Endothelial cell of umbilical vein (primary cell): ENCODE results near the gene GABARAPL1. TPM values are rescaled to one million over a fixed set of nuclear protein-coding genes. Genes with fewer than 3 reads are reported as not detected.

Experiments
- BruUV-seq: library from RNA; stranded (reverse); fragments of 400-500 nt; replicated peaks from 2 replicates; lab custom pipeline; 2021; lab: Mats Ljungman, UMichigan
- CTCF ChIA-PET: fragments of 300-600, 350-600 bp; sonication (Branson Sonifier 250); formaldehyde crosslinking; loops from one replicate; lab custom pipeline; 2021; ENCODE audit warnings: antibody characterized with exemption, inconsistent platforms; lab: Charles Lee
- POLR2A ChIA-PET: fragments of 300-600, 350-600 bp; sonication (Branson Sonifier 250); formaldehyde crosslinking; loops from one replicate; lab custom pipeline; 2021; ENCODE audit warnings: antibody characterized with exemption, inconsistent platforms; lab: Charles Lee
- DNase-seq: peaks from one replicate; pipeline ENCODE4 v3.0.0-alpha.2; 2011; ENCODE audit warnings: low read depth, low spot score
- FAIRE-seq: peaks from 2 replicates; lab custom pipeline; 2011; peaks lifted over from hg19 to GRCh38; lab: Jason Lieb, UNC
- H2AFZ ChIP-seq: 2 replicates; pipeline ENCODE4 v1.6.0; 2012; ENCODE audit warnings: low read depth, low read length, control low read depth, inconsistent platforms
- H3K27ac ChIP-seq: 2 replicates; pipeline ENCODE4 v1.5.1; 2011; ENCODE audit warnings: low read depth, mild to moderate bottlenecking, control low read depth, low read length, moderate library complexity; ENCODE audit not compliant: insufficient read depth
- H3K27me3 ChIP-seq, 2 experiments: 2 replicates each; pipeline versions ENCODE4 v1.6.0 to v1.6.1; 2011; ENCODE audit warnings: low read length in 2 of 2, mixed read lengths in 1 of 2; ENCODE audit not compliant: control insufficient read depth in 2 of 2, insufficient read depth in 2 of 2
- H3K36me3 ChIP-seq, 2 experiments: 2 replicates in 1 of 2; 3 replicates in 1 of 2; pipeline ENCODE4 v1.5.1; 2011; ENCODE audit warnings: low read length in 2 of 2, mild to moderate bottlenecking in 1 of 2, moderate library complexity in 1 of 2; ENCODE audit not compliant: control insufficient read depth in 2 of 2, insufficient read depth in 2 of 2; ENCODE audit errors: extremely low read depth in 1 of 2
- H3K4me1 ChIP-seq: 3 replicates; pipeline ENCODE4 v1.5.1; 2011; ENCODE audit warnings: mild to moderate bottlenecking, low read length; ENCODE audit not compliant: control insufficient read depth, insufficient read depth; ENCODE audit errors: extremely low read depth
- H3K4me2 ChIP-seq: 2 replicates; pipeline ENCODE4 v1.6.1; 2011; ENCODE audit warnings: low read length, control low read depth, mixed read lengths; ENCODE audit not compliant: insufficient read depth
- H3K4me3 ChIP-seq, 3 experiments: fragments of 200-600 bp in 1 of 3; sonication (generic), shearing (Covaris generic) in 1 of 3; replicated peaks in 1 of 3; 2 replicates each; pipeline ENCODE4 v1.5.1; 2011 to 2016; ENCODE audit warnings: control low read depth in 3 of 3, low read length in 3 of 3, mild to moderate bottlenecking in 2 of 3, inconsistent platforms in 1 of 3, low read depth in 1 of 3, moderate library complexity in 1 of 3; ENCODE audit not compliant: insufficient read depth in 1 of 3
- H3K79me2 ChIP-seq: 2 replicates; pipeline ENCODE4 v1.6.0; 2012; ENCODE audit warnings: low read length, inconsistent platforms; ENCODE audit not compliant: control insufficient read depth, insufficient read depth
- H3K9ac ChIP-seq: replicated peaks from 2 replicates; pipeline ENCODE3; 2011; ENCODE audit warnings: low read length, control low read depth; ENCODE audit not compliant: insufficient read depth; ENCODE audit errors: extremely low read depth
- H3K9me1 ChIP-seq: replicated peaks from 3 replicates; pipeline ENCODE4 v1.6.0; 2011; ENCODE audit warnings: mild to moderate bottlenecking, low read length; ENCODE audit not compliant: control insufficient read depth, insufficient read depth; ENCODE audit errors: extremely low read depth
- H3K9me3 ChIP-seq: replicated peaks from 2 replicates; pipeline ENCODE4 v1.5.1; 2012; ENCODE audit warnings: low read length, inconsistent platforms; ENCODE audit not compliant: control insufficient read depth, insufficient read depth
- H4K20me1 ChIP-seq: replicated peaks from 2 replicates; pipeline ENCODE3; 2011; ENCODE audit warnings: mild to moderate bottlenecking, low read length; ENCODE audit not compliant: control insufficient read depth, insufficient read depth; ENCODE audit errors: extremely low read depth
- CTCF ChIP-seq, 2 donors: IDR thresholded peaks; 1 replicate in 1 of 2; 2 replicates in 1 of 2; pipeline ENCODE4 v1.5.1; 2011; ENCODE audit warnings: low read length in 2 of 2, mild to moderate bottlenecking in 2 of 2, moderate library complexity in 2 of 2, control low read depth in 1 of 2, inconsistent platforms in 1 of 2, low read depth in 1 of 2; ENCODE audit not compliant: insufficient read depth in 1 of 2; ENCODE audit errors: extremely low read depth in 1 of 2
- GATA2 ChIP-seq: IDR thresholded peaks from 2 replicates; pipeline ENCODE4 v1.7.0; 2011; ENCODE audit warnings: low read depth, mild to moderate bottlenecking, moderate library complexity, mixed read lengths, low read length; ENCODE audit not compliant: insufficient read length, insufficient read depth
- POLR2AphosphoS5 ChIP-seq: IDR thresholded peaks from 2 replicates; pipeline ENCODE4 v1.6.1; 2012; ENCODE audit warnings: low read depth, mild to moderate bottlenecking, control low read depth, low read length, moderate library complexity; ENCODE audit not compliant: insufficient read depth
- dilution Hi-C: fragments of 300-500 bp; cut with MboI; formaldehyde crosslinking; loops from one replicate; pipeline ENCODE4 v1.15.0; 2019; ENCODE audit warnings: low sequenced_read_pairs; ENCODE audit not compliant: extremely low pct_ligation_motif_present
- intact Hi-C: fragments of 100-400 bp; cut with micrococcal nuclease; formaldehyde crosslinking; loops from one replicate; pipeline ENCODE4 v1.10.0; 2022
- polyA plus RNA-seq, 4 experiments: library from polyadenylated mRNA; depleted of rRNA in 3 of 4; stranded (reverse) in 3 of 4; unstranded in 1 of 4; fragments of >200 nt; gene quantifications; 2 replicates each; pipeline versions ENCODE4 v1.2.1 to v1.2.3, GENCODE V29; 2011 to 2012; ENCODE audit warnings: missing spikeins in 1 of 4
- total RNA-seq: library from RNA; stranded (reverse); gene quantifications from 2 replicates; pipeline ENCODE4 v1.2.3, GENCODE V29; 2021

The GABARAPL1 gene
- total and polyA plus RNA-seq, 2 donors (not counting 3 experiments of a cell fraction or from before 2014, with no cell fraction given), result 59.4 to 65.6 TPM

DNA sequence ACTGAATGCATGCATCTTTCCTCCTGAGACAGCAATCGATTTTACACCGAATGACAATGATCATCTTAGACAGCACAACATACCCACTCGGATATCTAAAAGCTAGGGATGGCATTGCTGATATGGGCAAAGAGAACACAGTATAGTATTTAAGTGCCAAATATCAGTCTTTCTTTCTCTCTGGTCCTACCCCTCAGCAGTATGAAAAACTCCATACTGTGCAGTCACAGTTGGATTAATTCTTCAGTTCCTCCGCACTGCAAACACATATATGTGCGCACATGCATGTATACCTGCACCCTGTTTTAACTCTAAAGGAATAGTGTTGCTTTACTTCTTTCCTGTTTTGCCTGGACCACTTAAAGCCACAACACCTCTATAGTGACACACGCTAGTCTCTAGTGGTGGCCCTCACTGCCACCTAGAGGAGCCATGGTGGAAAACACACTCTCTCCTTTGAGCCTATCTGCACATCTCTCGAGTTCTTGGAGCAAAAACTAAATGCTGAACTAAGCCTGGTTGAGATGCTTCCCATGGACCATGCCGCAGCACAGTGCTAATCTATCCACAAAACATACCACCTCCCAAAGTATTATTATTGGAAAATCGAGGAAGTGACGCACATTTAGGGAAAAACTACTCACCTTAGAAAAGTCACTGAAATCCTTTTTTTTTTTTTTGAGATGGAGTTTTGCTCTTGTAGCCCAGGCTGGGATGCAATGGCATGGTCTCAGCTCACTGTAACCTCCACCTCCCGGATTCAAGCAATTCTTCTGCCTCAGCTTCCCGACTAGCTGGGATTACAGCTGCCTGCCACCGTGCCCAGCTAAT lies 21.9 kb upstream of the GABARAPL1 start:
- TF ChIP-seq GATA2 (peak; percentile 42), POLR2AphosphoS5 (no peak), CTCF (IDR thresholded peaks at IDR 0.05; ENCODE audit: extremely low read depth in 1 of 2, insufficient read depth in 1 of 2, low read depth in 1 of 2, low read length in 2 of 2) (peak; percentile 68 to 77)
- POLR2A ChIA-PET, result interaction anchor here (0.7 kb wide), 1 partner anchor 367 kb away, joined by 4 read pairs; no protein-coding TSS in a partner anchor

More for the DNA sequence above, 21.9 kb upstream of the GABARAPL1 start:
- no peaks in the 10 kb centered on the region for H3K79me2 ChIP-seq
- H3K36me3 ChIP-seq, result no peaks in the 10 kb centered on the region
- DNase-seq (peak; percentile 74), FAIRE-seq (peak; percentile 94)
- CTCF ChIA-PET, result interaction anchor here (0.6 to 3.2 kb wide), 5 partner anchors 12 to 181 kb away, joined by 3 to 49 read pairs (median 6); no protein-coding TSS in a partner anchor
- peaks cover 3% of the 10 kb centered on the region in 2 experiments for H3K27me3 ChIP-seq
- H4K20me1 ChIP-seq, result no peaks in the 10 kb centered on the region
- H2AFZ ChIP-seq, result no peak overlapping the region
- H3K4me3 ChIP-seq, result no peak overlapping the region
- no peaks in the 10 kb centered on the region for H3K9me3 ChIP-seq
- no peak overlapping the region for H3K9ac ChIP-seq
- dilution Hi-C loops (no loop called here), intact Hi-C loops (loop anchor here (1.0 to 2.0 kb wide), 3 partner anchors 37 to 376 kb away; no protein-coding TSS in a partner anchor)
- no peaks in the 10 kb centered on the region for H3K9me1 ChIP-seq
- no peak overlapping the region for H3K4me2 ChIP-seq
- no TSS peak for BruUV-seq
- no peak overlapping the region for H3K27ac ChIP-seq
- no peaks in the 10 kb centered on the region for H3K4me1 ChIP-seq
